Body of pancreas (tissue), 4 donors: ENCODE measurements around the gene RAB11FIP5.

Experiments
- CTCF ChIP-seq, 7 experiments: fragments of 450-650 bp in 4 of 7; fragments of 200-600 bp in 3 of 7; sonication (generic) in 3 of 7; IDR thresholded peaks; one replicate each; pipeline ENCODE4 v1.5.1; 2016 to 2019; ENCODE audit warnings: antibody characterized with exemption in 7 of 7
- POLR2A ChIP-seq, 3 donors: fragments of 450-650 bp; IDR thresholded peaks; one replicate each; pipeline ENCODE4 v1.6.1; 2016; ENCODE audit warnings: antibody characterized with exemption in 3 of 3, mild to moderate bottlenecking in 2 of 3

GRCh38 chr2:73095910-73096309 lies 16.8 kb downstream of the RAB11FIP5 start:
- no peak for TF ChIP-seq CTCF (IDR thresholded peaks at IDR 0.05)
- no peak for TF ChIP-seq POLR2A (IDR thresholded peaks at IDR 0.05)
